BE2C (cell line): ENCODE results near the gene TBX18.

Experiments
- DNase-seq: peaks from one replicate; pipeline ENCODE4 v3.0.0-alpha.2; 2020
- H3K27me3 ChIP-seq: fragments of 250-450 bp; sonication (Bioruptor Pico); 2 replicates; pipeline ENCODE4 v1.5.1; 2020; ENCODE audit warnings: mild to moderate bottlenecking
- H3K36me3 ChIP-seq: fragments of 250-450 bp; sonication (Bioruptor Pico); 2 replicates; pipeline ENCODE4 v1.5.1; 2020; ENCODE audit warnings: mild to moderate bottlenecking
- H3K4me1 ChIP-seq: fragments of 250-450 bp; sonication (Bioruptor Pico); 2 replicates; pipeline ENCODE4 v1.5.1; 2020
- H3K4me3 ChIP-seq: 2 replicates; pipeline ENCODE4 v1.5.1; 2011; ENCODE audit warnings: low read depth, low read length
- H3K9me3 ChIP-seq: fragments of 250-450 bp; sonication (Bioruptor Pico); 2 replicates; pipeline ENCODE4 v1.5.1; 2020
- TF ChIP-seq, protein P1 (sequence below): IDR thresholded peaks from 2 replicates; pipeline ENCODE4 v1.5.1; 2012; ENCODE audit warnings: mild to moderate bottlenecking, low read depth, low read length

The TBX18 gene

GRCh38 chr6:84738996-84739865 lies 25.2 kb downstream of the TBX18 start:
- H3K4me1 ChIP-seq: no peaks in the 10 kb centered on the region
- H3K27me3 ChIP-seq: no peaks in the 10 kb centered on the region
- TF ChIP-seq, protein P1, sequence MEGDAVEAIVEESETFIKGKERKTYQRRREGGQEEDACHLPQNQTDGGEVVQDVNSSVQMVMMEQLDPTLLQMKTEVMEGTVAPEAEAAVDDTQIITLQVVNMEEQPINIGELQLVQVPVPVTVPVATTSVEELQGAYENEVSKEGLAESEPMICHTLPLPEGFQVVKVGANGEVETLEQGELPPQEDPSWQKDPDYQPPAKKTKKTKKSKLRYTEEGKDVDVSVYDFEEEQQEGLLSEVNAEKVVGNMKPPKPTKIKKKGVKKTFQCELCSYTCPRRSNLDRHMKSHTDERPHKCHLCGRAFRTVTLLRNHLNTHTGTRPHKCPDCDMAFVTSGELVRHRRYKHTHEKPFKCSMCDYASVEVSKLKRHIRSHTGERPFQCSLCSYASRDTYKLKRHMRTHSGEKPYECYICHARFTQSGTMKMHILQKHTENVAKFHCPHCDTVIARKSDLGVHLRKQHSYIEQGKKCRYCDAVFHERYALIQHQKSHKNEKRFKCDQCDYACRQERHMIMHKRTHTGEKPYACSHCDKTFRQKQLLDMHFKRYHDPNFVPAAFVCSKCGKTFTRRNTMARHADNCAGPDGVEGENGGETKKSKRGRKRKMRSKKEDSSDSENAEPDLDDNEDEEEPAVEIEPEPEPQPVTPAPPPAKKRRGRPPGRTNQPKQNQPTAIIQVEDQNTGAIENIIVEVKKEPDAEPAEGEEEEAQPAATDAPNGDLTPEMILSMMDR: no peak
- H3K9me3 ChIP-seq: no peaks in the 10 kb centered on the region
- no peaks in the 10 kb centered on the region for H3K36me3 ChIP-seq
- no peak overlapping the region for H3K4me3 ChIP-seq
- no peak for DNase-seq

GRCh38 chr6:84733889-84734288 lies 30.5 kb downstream of the TBX18 start:
- DNase-seq: no peak
- H3K27me3 ChIP-seq: no peaks in the 10 kb centered on the region
- TF ChIP-seq, protein P1: no peak
- no peaks in the 10 kb centered on the region for H3K36me3 ChIP-seq
- no peak overlapping the region for H3K4me3 ChIP-seq
- H3K4me1 ChIP-seq: no peaks in the 10 kb centered on the region; the same call in none of the 2 replicates
- no peaks in the 10 kb centered on the region for H3K9me3 ChIP-seq

GRCh38 chr6:84731901-84732300 lies 32.5 kb downstream of the TBX18 start:
- no peak overlapping the region for H3K4me3 ChIP-seq
- no peaks in the 10 kb centered on the region for H3K9me3 ChIP-seq
- TF ChIP-seq, protein P1: no peak
- H3K27me3 ChIP-seq: no peaks in the 10 kb centered on the region
- H3K4me1 ChIP-seq: no peaks in the 10 kb centered on the region; the same call in none of the 2 replicates
- no peaks in the 10 kb centered on the region for H3K36me3 ChIP-seq
- DNase-seq: no peak

- no peaks in the 10 kb centered on the region for H3K27me3 ChIP-seq
- TF ChIP-seq, protein P1: no peak
- no peaks in the 10 kb centered on the region for H3K36me3 ChIP-seq
- no peaks in the 10 kb centered on the region for H3K9me3 ChIP-seq
- DNase-seq: no peak
- H3K4me1 ChIP-seq: no peaks in the 10 kb centered on the region; the same call in none of the 2 replicates
- H3K4me3 ChIP-seq: no peak overlapping the region
Measured at GRCh38 chr6:84731401-84731800, 33.0 kb downstream of the TBX18 start.

DNA sequence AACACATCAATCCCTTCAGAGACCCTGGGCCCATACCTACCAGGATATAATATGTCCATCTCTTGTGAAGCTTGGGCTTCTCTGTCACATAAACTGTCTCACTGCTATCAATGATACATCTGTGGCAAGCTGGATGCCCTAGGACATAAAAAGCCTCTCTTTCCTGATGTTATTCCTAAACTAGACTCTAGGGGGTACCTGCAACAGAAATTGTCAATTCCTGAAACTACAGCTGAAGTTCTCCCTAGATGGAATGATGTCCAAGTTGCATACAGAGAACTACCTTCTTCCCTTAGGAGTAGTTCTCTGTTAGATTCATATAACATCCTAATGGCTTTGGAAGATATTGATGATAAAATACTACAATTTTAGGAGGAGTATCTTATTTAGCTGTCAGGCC lies 35.8 kb downstream of the TBX18 start:
- DNase-seq: no peak
- TF ChIP-seq, protein P1: peak; percentile 59
- Histone ChIP-seq H3K36me3 (no peaks in the 10 kb centered on the region), H3K4me3 (no peak overlapping the region), H3K4me1 (no peaks in the 10 kb centered on the region; the same call in none of the 2 replicates), H3K27me3 (no peaks in the 10 kb centered on the region), H3K9me3 (no peaks in the 10 kb centered on the region)

DNA sequence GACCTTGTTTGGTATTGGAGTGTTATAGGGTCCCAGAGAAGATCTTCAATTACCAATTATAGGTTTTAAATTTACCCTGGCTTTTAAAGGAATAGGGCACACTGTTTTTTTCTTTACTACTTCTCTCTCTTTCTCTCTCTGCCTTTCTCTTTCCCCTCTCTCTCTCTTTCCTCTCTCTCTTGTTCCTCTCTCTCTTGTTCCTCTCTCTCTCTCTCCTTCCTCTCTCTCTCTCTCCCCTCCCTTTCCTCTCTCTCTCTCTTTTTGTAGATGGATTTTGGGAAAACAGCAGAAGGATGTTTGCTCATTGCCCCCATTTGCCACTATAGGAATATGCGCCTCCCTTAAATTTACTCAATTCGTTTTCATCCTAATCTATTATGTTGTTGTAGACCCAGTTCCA lies 45.2 kb downstream of the TBX18 start:
- Histone ChIP-seq H3K9me3 (no peaks in the 10 kb centered on the region), H3K36me3 (no peaks in the 10 kb centered on the region), H3K27me3 (no peaks in the 10 kb centered on the region), H3K4me3 (no peak overlapping the region), H3K4me1 (no peaks in the 10 kb centered on the region)
- TF ChIP-seq, protein P1: no peak
- no peak for DNase-seq
